Measurements from ENCODE around the gene CDRT15.
"Not testable (repeated sequence)": the region's sequence is repeated elsewhere in the genome, so short reads cannot be mapped to it uniquely, and the experiment has no call there.

The CDRT15 gene

GRCh38 chr17:14236762-14237161 lies at the start of gene CDRT15:
Gene CDRT15 (minus strand): TSS chr17:14236862. CDS start chr17:14236833, 29 bp downstream.
- DNase-seq = not testable (repeated sequence)

DNA sequence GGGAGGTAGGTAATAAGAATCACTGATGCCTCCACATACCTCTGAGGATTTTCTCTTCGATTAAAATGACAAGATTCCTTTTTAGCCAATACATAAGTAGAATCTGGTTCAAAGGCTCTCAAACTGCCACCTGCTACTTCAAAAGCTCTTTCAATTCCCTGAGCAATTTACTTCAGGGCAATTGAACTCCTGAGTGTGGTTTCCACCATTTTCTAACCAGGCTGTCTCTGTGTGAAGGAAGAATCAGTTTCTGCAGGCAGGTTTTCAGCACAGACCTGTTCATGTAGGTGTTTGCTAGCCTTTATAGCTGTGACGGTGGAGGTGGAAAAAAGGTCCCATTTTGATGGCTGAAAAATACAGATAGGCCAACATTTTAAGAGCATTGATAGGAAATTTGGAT lies 46.1 kb upstream of the CDRT15 start:
- no peak for DNase-seq

DNA sequence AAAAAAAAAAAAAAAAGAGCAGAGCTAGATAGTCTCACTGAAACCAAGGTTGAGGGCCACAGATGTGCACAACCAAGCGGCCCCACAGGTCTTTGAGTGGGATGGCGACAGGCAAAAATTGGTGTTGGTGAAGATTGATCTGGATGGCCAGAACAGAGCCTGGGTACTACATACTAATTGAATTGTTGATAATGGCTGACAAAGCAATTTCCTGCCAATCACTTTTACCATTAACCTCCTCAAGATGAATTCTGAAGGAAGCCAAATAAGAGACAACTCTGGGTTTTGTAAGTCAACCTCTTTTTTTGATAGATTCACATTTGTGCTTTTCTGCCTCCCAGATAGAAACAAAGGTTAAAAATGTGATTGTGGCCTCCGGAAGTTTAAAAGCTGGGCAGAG lies 44.9 kb upstream of the CDRT15 start:
- DNase-seq = no peak

- DNase-seq = no peak
Measured at GRCh38 chr17:14276535-14277250, 40.0 kb upstream of the CDRT15 start.

- no peak for DNase-seq
Measured at GRCh38 chr17:14270508-14270907, 33.8 kb upstream of the CDRT15 start.

DNA sequence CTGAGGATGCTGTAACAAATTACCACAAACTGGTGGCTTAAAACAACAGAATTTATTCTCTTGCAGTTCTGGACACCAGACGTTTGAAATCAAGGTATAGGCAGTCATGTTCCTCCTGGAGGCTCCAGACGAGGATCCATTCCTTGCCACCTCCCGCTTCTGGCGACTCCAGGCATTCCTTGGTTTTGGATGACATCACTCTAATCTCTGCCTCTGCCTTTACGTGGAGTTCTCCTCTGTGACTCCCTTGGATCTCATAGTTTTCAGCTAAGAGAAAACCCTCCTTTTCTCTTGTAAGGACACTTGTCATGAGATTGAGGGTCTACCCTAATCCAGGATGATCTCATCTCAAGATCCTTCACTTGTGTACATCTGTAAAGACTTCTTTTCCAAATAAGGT lies 32.8 kb upstream of the CDRT15 start:
- no peak for DNase-seq

- no peak for DNase-seq
Measured at GRCh38 chr17:14268264-14268663, 31.6 kb upstream of the CDRT15 start.

- no peak for DNase-seq
Measured at GRCh38 chr17:14261406-14261805, 24.7 kb upstream of the CDRT15 start.

DNA sequence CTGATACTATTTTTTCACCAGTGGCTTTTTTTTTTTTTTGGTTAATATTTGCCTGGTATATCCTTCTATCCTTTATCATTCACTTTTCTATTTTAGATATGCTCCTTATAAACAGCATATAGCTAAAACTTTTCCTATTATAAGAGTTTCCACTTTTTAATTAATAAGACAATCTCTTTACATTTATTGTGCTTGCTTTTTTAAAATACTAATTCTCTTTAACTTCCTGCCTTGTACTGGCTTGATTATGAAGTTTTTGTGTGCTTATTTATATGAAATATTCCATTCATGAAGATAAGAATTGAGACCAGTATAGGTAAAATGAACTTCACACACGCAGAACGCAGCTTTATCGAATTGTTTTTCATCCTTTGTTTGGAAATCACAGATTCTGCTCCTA lies 9.0 kb upstream of the CDRT15 start:
- no peak for DNase-seq

GRCh38 chr17:14245002-14245401 lies 8.3 kb upstream of the CDRT15 start:
- no peak for DNase-seq

DNA sequence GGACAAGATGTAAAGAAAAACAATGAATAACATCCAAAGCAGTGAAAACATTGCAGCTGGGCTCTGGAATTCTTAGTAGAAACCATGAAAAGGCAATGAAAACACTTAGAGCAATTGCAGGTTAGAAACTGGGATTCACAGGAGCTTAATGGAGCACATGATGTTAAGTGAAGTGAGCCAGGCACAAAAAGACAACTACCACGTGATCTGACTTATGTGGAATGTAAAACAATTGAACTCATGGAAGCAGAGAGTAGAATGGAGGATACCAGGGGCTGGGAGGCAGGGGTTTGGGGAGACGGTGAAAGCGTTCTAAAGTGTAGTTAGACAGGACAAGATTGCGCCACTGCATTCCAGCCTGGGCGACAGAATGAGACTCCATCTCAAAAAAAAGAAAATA lies 2.6 kb upstream of the CDRT15 start:
- DNase-seq = not testable (repeated sequence)

DNA sequence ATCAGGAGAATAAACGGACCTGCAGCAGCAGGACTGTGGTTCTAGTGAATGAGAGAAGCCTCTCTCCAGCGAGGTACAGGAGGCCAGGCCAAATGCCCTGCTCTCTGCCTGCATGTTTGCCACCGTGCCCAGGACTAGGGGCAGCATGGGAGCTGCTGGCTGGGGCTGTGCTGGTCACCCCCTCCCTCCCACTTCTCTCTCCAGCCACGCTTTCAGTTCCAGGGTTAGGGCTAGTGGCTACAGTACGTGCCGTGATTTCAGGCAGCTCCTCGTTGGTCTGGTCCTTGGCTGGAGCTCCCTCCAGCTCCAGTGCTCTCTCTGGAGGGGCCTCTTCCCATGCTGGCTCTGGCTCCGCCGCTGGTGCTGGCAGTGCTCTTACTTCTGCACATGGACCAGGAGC lies 630 bp downstream of the CDRT15 start:
- not testable (repeated sequence) for DNase-seq

GRCh38 chr17:14235047-14235446 lies 1.6 kb downstream of the CDRT15 start:
- DNase-seq = not testable (repeated sequence)

GRCh38 chr17:14231187-14231586 lies 5.5 kb downstream of the CDRT15 start:
- DNase-seq = not testable (repeated sequence)

DNA sequence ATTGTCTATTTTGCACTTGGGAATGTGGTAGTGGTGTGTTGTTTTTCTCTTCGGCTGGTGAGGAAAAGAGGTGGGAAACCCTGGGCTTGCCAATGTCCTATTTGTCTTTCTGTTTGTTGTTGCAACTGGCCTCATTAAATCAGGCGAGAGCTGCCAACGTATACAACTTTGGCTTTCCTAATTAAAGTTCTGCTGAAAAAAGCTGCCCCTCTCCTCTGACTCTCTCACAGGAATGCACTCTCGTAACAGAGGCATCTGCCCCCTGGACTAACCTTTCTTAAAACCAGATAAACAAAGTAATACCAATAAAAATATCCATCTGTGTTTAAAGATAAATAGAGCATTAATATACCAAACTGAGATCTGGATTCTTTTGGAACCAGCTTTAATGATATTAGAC lies 7.8 kb downstream of the CDRT15 start:
- DNase-seq = no peak

- DNase-seq = no peak
Measured at GRCh38 chr17:14227052-14227451, 9.6 kb downstream of the CDRT15 start.

GRCh38 chr17:14225254-14225980 lies 11.2 kb downstream of the CDRT15 start:
- DNase-seq = no peak

DNA sequence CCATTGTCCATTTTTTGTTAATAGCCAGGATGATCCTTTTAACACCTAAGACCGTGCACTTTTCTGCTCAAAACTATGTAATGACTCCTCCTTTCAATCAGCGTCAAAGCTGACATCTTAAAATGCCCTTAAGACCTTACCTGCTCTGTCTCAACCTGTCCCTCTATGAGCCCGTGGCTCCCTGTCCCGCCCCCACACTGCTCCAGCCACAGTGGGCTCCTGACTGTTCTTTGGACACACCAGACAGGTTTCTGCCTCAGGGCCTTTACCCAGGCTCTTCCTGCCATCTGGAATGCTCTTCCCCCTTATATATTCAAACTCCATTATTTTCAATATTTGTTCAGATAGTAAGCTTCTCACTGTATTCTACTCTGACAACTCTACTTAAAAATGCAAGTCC lies 14.1 kb downstream of the CDRT15 start:
- DNase-seq = no peak

DNA sequence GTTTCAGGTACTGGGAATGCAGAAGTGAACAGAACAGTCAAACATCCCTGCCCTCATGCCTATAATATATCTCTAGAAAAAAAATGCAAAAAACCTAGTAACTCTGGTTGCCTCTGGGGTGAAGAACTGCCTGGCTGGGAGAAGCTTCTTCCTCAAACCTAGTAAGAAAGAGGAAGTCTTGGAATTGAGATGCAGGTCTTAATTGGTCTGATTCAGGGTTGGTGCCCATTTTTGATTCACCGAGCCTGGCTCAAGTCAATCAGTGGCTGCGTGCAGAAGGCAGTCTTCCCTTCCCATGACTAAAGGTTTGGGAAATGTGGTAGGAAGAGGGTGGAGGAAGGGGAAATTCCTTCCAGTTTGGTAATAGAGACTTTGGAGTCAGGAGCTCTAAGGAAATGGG lies 22.4 kb downstream of the CDRT15 start:
- no peak for DNase-seq

- DNase-seq = no peak
Measured at GRCh38 chr17:14212401-14212800, 24.3 kb downstream of the CDRT15 start.

GRCh38 chr17:14211801-14212200 lies 24.9 kb downstream of the CDRT15 start:
- DNase-seq = no peak

DNA sequence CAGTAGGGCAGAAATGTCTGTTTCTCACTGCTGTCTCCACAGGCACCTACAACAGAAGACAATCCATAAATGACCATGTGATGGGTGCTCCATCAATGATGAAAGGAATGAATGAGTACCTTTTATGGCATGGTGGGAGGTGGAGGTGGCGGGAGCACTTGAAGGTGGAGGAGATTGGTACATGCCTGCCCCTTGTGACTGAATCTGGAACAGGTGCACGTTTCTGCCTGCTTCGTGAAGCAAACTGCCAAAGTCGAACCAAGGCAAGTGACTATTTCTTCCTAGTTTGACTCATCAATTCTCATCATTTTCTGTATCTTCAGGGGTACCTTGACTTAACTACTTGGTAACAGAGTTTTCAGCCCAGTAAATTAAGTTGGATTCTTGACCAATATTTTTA lies 25.4 kb downstream of the CDRT15 start:
- DNase-seq = no peak

- DNase-seq = no peak
Measured at GRCh38 chr17:14209215-14209614, 27.4 kb downstream of the CDRT15 start.

- no peak for DNase-seq
Measured at GRCh38 chr17:14207791-14208190, 28.9 kb downstream of the CDRT15 start.

DNA sequence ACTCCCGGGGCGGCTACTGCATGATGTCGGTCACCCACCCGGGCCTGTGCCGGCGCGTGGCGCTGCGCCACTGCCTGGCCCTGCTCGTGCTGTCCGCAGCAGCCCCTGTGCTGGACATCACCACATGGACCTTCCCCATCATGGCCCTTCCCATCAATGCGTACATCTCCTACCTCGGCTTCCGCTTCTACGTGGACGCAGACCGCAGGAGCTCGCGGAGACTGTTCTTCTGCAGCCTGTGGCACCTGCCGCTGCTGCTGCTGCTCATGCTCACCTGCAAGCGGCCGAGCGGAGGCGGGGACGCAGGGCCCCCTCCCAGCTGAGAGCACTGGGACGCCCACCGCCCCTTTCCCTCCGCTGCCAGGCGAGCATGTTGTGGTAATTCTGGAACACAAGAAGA lies 29.8 kb downstream of the CDRT15 start:
- no peak for DNase-seq
